ENCODE data around the gene CENPP. TPM values are rescaled to one million over a fixed set of nuclear protein-coding genes. Genes with fewer than 3 reads are reported as not detected.

The CENPP gene
- polyA plus RNA-seq, 2 of the 4 experiments (the other 2 are of a cell fraction) = 7.2 to 13.4 TPM

- peak; percentile 14; the same call in 1 of the 3 replicates for TF ChIP-seq CTCF (IDR thresholded peaks at IDR 0.05)
- TF ChIP-seq MYC (IDR thresholded peaks at IDR 0.05; ENCODE audit: borderline replicate concordance, low read length) = no peak
- peak; percentile 37 to 41; a peak in 3 of 5 replicates for TF ChIP-seq RAD21 (conservative IDR thresholded peaks at IDR 0.05 in 1 of 2, IDR thresholded peaks at IDR 0.05 in 1 of 2)
- TF ChIP-seq SMC3 (IDR thresholded peaks at IDR 0.05) = peak; percentile 39; the same call in 2 of the 3 replicates
- POLR2A ChIA-PET = interaction anchor here (1.1 kb wide), 1 partner anchor 342 kb away, joined by 3 read pairs; the partner anchor contains the start of gene IPPK
- H3K9me3 ChIP-seq = no peaks in the 10 kb centered on the region
- CTCF ChIA-PET = interaction anchor here (0.7 to 3.0 kb wide), 9 partner anchors 22 to 306 kb away, joined by 3 to 23 read pairs (median 4); no protein-coding TSS in a partner anchor
- H3K4me1 ChIP-seq = peaks cover 17% of the 10 kb centered on the region
- FAIRE-seq = no peak
- H3K27ac ChIP-seq = no peak overlapping the region
- H3K4me2 ChIP-seq = no peak overlapping the region
- ATAC-seq = no peak
- peak; percentile 17 to 59 for DNase-seq (ENCODE audit: low read depth in 1 of 2, low spot score in 1 of 2)
- no peak overlapping the region for H3K4me3 ChIP-seq
- 48% methylated on average over 2 of the region's 2 CpGs for WGBS (ENCODE audit: missing lambda C conversion rate)
Observed at GRCh38 chr9:92328225-92328624, 2.5 kb downstream of the CENPP start.

- 89% methylated on average over 3 of the region's 3 CpGs for WGBS (ENCODE audit: missing lambda C conversion rate)
- no peak for ATAC-seq
- Histone ChIP-seq H3K4me1 (no peaks in the 10 kb centered on the region), H3K9me3 (no peaks in the 10 kb centered on the region), H3K4me3 (no peak overlapping the region), H3K4me2 (no peak overlapping the region), H3K27ac (no peak overlapping the region)
- no peak for DNase-seq (ENCODE audit: low read depth in 1 of 2, low spot score in 1 of 2)
- TF ChIP-seq NR3C1 (IDR thresholded peaks at IDR 0.05) (no peak), EP300 (IDR thresholded peaks at IDR 0.05) (no peak), TFCP2L1 (CRISPR knock-in tag; IDR thresholded peaks at IDR 0.05) (no peak), EHF (CRISPR knock-in tag; IDR thresholded peaks at IDR 0.05) (no peak), E2F6 (IDR thresholded peaks at IDR 0.05; ENCODE audit: borderline replicate concordance, low read depth) (no peak), KDM5A (IDR thresholded peaks at IDR 0.05) (no peak), POLR2AphosphoS2 (conservative IDR thresholded peaks at IDR 0.05; ENCODE audit: low read length) (no peak), HOXA7 (CRISPR knock-in tag; IDR thresholded peaks at IDR 0.05) (no peak), FOSL2 (IDR thresholded peaks at IDR 0.05) (no peak), FOSL2 (CRISPR knock-in tag; IDR thresholded peaks at IDR 0.05) (no peak), ZSCAN20 (CRISPR knock-in tag; IDR thresholded peaks at IDR 0.05) (no peak), CHD4 (IDR thresholded peaks at IDR 0.05; ENCODE audit: borderline replicate concordance) (no peak), CHD2 (IDR thresholded peaks at IDR 0.05; ENCODE audit: low read length, partially characterized antibody) (no peak), USF2 (IDR thresholded peaks at IDR 0.05) (no peak), HDAC2 (IDR thresholded peaks at IDR 0.05) (no peak), SREBF2 (IDR thresholded peaks at IDR 0.05) (no peak), RFX5 (IDR thresholded peaks at IDR 0.05) (no peak), FOXS1 (CRISPR knock-in tag; IDR thresholded peaks at IDR 0.05) (no peak), HEYL (CRISPR knock-in tag; IDR thresholded peaks at IDR 0.05) (no peak), CBX2 (IDR thresholded peaks at IDR 0.05; ENCODE audit: borderline replicate concordance, low read depth) (no peak)
- POLR2A ChIA-PET = no interaction called here
- CTCF ChIA-PET = interaction anchor here (1.2 to 1.8 kb wide), 3 partner anchors 7 to 304 kb away, joined by 3 to 5 read pairs (median 4); partner anchors contain the start of genes CENPP and NOL8
- no peak for FAIRE-seq
Observed at GRCh38 chr9:92332577-92333281, 7.0 kb downstream of the CENPP start.

Measured in A549 (cell line).